DMS153 (cell line): ENCODE data around the gene SVEP1.
A peak's percentile ranks its signal among the peaks of the same experiment; 100 is the strongest.

Source experiments
- DNase-seq: peaks from one replicate; lab custom pipeline; 2025; lab: John Stamatoyannopoulos, UW

Gene SVEP1

GRCh38 chr9:110521206-110521605 lies 58.3 kb downstream of the SVEP1 start:
- DNase-seq, result no peak

- no peak for DNase-seq
These were observed 59.3 kb downstream of the SVEP1 start for GRCh38 chr9:110520120-110520701.

- no peak for DNase-seq
These were observed 62.1 kb downstream of the SVEP1 start for GRCh38 chr9:110517483-110517882.

- no peak for DNase-seq
These were observed 64.6 kb downstream of the SVEP1 start for GRCh38 chr9:110514897-110515296.

GRCh38 chr9:110512817-110513216 lies 66.7 kb downstream of the SVEP1 start:
- DNase-seq, result no peak

- no peak for DNase-seq
These were observed 69.7 kb downstream of the SVEP1 start for GRCh38 chr9:110509792-110510191.

- no peak for DNase-seq
These were observed 76.7 kb downstream of the SVEP1 start for GRCh38 chr9:110502842-110503241.

- DNase-seq, result no peak
These were observed 79.9 kb downstream of the SVEP1 start for GRCh38 chr9:110499608-110500007.

- DNase-seq, result no peak
These were observed 92.3 kb downstream of the SVEP1 start for GRCh38 chr9:110487196-110487595.

- no peak for DNase-seq
These were observed 93.3 kb downstream of the SVEP1 start for GRCh38 chr9:110486218-110486617.

- DNase-seq, result no peak
These were observed 100.1 kb downstream of the SVEP1 start for GRCh38 chr9:110479481-110479880.

- DNase-seq, result no peak
These were observed 103.3 kb downstream of the SVEP1 start for GRCh38 chr9:110476251-110476650.

GRCh38 chr9:110472111-110472510 lies 107.4 kb downstream of the SVEP1 start:
- no peak for DNase-seq

GRCh38 chr9:110468950-110469349 lies 110.6 kb downstream of the SVEP1 start:
- DNase-seq, result peak; percentile 14

- no peak for DNase-seq
These were observed 114.4 kb downstream of the SVEP1 start for GRCh38 chr9:110465190-110465589.

- DNase-seq, result peak; percentile 11
These were observed 115.2 kb downstream of the SVEP1 start for GRCh38 chr9:110464321-110464720.

- DNase-seq, result no peak
These were observed 116.0 kb downstream of the SVEP1 start for GRCh38 chr9:110463499-110463898.

- DNase-seq, result no peak
These were observed 122.3 kb downstream of the SVEP1 start for GRCh38 chr9:110457245-110457644.

GRCh38 chr9:110456681-110457080 lies 122.9 kb downstream of the SVEP1 start:
- DNase-seq, result no peak

- no peak for DNase-seq
These were observed 123.7 kb downstream of the SVEP1 start for GRCh38 chr9:110455860-110456259.

- DNase-seq, result no peak
These were observed 127.2 kb downstream of the SVEP1 start for GRCh38 chr9:110452227-110452801.

- no peak for DNase-seq
These were observed 127.8 kb downstream of the SVEP1 start for GRCh38 chr9:110451726-110452125.

- no peak for DNase-seq
These were observed 132.1 kb downstream of the SVEP1 start for GRCh38 chr9:110447476-110447875.

- no peak for DNase-seq
These were observed 133.4 kb downstream of the SVEP1 start for GRCh38 chr9:110446171-110446570.
